HG03469 (cell line): Measurements from ENCODE around the gene GNAT2.

Source experiments
- ATAC-seq: cut with Tn5 transposase; IDR thresholded peaks from one replicate; pipeline ENCODE4 v1.9.1; 2021; ENCODE audit warnings: mild to moderate bottlenecking, moderate library complexity, moderate number of reproducible peaks; ENCODE audit not compliant: unreplicated experiment

The GNAT2 gene

GRCh38 chr1:109613361-109614147 is 5.9 kb downstream of the GNAT2 start:
- no peak for ATAC-seq

- ATAC-seq, result no peak
Observed at GRCh38 chr1:109611308-109611990, 8.0 kb downstream of the GNAT2 start.

DNA sequence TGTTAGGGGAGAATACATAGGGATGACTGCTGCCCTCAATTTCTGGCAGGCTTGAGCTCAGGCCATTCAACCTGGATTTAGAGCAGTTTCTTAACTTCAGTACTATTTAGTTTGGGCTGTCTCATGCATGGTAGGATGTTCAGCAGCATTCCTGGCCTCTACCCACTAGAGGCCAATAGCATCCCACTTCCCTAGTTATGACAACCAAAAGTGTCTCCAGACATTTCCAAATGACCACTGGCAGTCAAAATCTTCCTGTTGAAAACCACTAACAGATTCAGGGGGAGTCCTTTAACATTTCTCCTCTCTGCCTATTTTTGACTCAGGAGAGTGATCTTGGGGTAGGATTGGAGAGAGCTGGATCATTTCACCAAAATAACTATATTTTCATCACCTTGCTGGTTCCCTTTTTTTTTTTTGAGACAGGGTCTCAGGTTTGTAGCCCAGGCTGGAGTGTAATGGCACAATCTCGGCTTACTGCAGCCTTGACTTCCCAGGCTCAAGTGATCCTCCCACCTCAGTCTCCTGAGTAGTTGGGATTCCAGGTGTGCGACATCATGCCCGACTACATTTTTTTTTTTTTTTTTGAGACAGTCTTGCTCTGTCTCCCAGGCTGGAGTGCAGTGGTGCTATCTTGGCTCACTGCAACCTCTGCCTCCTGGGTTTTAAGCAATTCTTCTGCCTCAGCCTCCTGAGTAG is 8.7 kb downstream of the GNAT2 start:
- no peak for ATAC-seq

- ATAC-seq, result no peak
Observed at GRCh38 chr1:109609881-109610280, 9.5 kb downstream of the GNAT2 start.

DNA sequence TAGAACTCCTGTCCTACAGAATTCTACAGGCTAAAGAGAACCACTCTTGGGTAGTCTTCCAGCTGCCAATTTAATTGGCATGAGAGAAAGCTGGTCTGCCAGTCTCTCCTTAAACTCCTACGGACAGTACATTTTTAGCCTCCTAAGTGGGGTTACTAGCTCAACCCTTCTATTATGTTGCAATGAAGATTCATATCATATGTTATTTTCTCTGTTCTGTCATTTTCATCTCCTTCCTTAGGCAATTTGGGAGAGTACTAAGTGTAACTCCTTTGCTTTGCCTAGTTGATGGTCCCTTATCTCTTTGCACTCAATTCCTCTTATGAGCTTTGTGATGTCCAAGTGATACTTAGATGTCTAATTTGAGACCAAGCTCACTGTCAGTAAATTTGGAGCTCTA is 14.0 kb downstream of the GNAT2 start:
- ATAC-seq, result no peak

GRCh38 chr1:109603229-109603628 is 16.2 kb downstream of the GNAT2 start:
- no peak for ATAC-seq

- no peak for ATAC-seq
Observed at GRCh38 chr1:109598655-109599054, 20.8 kb downstream of the GNAT2 start.

DNA sequence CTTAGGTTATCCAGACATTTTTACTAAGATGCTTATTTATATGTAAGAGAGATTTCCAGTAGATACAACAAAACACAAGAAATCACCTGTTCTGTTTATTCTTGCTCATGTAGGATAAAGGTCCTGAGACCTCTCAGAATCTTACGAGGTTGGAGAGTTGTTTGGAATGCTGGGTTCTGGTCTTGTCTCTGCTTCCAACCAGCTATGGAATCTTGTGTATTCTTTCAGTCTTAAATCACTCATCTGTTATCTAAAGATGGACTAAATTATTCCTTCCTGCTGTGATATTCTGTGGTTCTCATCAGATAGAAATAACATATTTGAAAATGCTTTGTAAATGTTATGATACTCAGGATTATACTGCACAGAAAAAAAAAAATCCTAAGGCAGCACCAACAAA is 21.3 kb downstream of the GNAT2 start:
- no peak for ATAC-seq

- no peak for ATAC-seq
Observed at GRCh38 chr1:109595531-109595930, 23.9 kb downstream of the GNAT2 start.

DNA sequence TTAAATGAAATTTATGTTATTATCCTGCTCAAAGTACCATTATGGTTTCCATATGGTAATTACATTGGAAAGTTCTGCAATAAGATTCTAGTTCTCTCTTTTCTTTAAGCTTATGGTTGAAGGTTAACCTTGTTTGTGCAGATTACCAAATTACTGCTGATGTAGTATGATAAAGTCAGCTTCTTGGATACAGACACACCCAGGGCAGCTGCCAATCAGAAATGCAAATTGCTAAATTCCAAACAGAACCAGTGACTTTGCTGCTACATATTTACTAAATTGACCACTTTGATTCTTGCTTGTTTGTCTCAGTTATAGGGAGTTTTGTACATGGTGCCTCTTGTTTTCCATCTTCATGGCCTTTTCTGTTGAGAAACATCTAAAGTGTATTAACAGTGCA is 26.5 kb downstream of the GNAT2 start:
- ATAC-seq, result no peak

DNA sequence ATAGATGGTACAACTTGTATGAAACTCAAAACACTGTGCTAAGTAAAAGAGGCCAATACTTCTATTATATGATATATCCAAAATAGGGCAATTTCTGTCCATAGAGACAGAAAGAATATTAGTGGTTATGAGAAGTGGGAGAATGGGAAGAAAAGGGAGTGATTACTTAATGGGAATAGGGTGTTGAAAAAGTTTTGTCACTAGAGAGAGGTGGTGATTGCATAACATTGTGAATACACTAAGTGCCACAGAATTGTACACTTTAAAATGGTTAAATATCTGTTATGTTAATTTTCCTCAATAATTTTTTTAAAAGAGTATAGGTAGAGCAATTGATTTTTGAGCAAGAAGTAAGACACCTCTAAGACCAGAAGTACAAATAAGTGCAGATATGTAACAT is 29.7 kb downstream of the GNAT2 start:
- ATAC-seq, result no peak

DNA sequence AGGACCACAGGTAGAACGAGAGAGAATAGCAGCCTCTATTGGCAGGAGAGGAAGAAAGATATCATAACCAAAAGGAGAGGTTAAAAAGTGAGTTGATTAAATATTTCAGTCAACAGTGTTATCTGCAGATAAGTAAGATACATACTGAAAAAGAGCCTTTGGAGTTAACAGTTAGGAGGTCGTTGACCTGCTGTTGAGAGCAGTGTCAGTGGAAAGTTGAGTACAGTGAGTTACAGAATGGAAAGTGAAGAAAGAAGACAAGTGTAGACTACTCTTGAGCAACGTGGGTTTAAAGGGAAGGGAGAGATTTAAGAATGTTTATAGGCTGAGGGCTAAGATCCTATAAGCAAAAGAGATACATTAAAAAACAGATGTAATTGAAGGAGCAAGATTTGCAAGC is 30.2 kb downstream of the GNAT2 start:
- no peak for ATAC-seq

DNA sequence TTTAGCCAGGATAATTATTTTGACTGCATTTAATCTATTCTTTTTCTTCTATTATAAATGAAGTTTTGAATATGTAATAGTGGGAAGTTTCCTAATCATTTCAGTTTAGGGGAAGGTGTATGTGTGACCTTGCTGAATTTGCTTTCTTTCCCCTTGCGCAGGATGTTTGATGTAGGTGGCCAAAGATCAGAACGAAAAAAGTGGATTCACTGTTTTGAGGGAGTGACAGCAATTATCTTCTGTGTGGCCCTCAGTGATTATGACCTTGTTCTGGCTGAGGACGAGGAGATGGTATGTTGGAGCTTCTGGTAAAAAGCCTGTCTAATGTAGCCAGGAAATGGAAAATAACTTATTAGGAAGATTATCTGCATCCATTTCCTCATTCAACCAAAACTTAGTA is 33.4 kb downstream of the GNAT2 start:
- no peak for ATAC-seq

- no peak for ATAC-seq
Observed at GRCh38 chr1:109584766-109585165, 34.6 kb downstream of the GNAT2 start.

- no peak for ATAC-seq
Observed at GRCh38 chr1:109582021-109582420, 37.4 kb downstream of the GNAT2 start.

- no peak for ATAC-seq
Observed at GRCh38 chr1:109579491-109579890, 39.9 kb downstream of the GNAT2 start.

GRCh38 chr1:109578947-109579443 is 40.4 kb downstream of the GNAT2 start:
- ATAC-seq, result no peak

- no peak for ATAC-seq
Observed at GRCh38 chr1:109573785-109574184, 45.6 kb downstream of the GNAT2 start.

GRCh38 chr1:109570414-109570813 is 49.0 kb downstream of the GNAT2 start:
- ATAC-seq, result no peak

GRCh38 chr1:109569323-109569722 is 50.1 kb downstream of the GNAT2 start:
- ATAC-seq, result no peak

- no peak for ATAC-seq
Observed at GRCh38 chr1:109567877-109568672, 51.3 kb downstream of the GNAT2 start.
